WTC11 (cell line): ENCODE data around the gene NATD1. TPM values are rescaled to one million over a fixed set of nuclear protein-coding genes. Genes with fewer than 3 reads are reported as not detected.

Experiments used
- ATAC-seq: fragments of 200-7000 bp; cut with Tn5 transposase; 2 replicates; pipeline ENCODE4 v1.10.0; 2021; ENCODE audit warnings: mild to moderate bottlenecking, moderate library complexity
- CTCF ChIA-PET: fragments of 300-600 bp; sonication (Branson Sonifier 250); formaldehyde crosslinking; loops from one replicate; lab custom pipeline; 2021; ENCODE audit warnings: antibody characterized with exemption; lab: Charles Lee
- POLR2A ChIA-PET: fragments of 350-600 bp; sonication (Branson Sonifier 250); formaldehyde crosslinking; loops from one replicate; lab custom pipeline; 2021; ENCODE audit warnings: antibody characterized with exemption; lab: Charles Lee
- DNase-seq: peaks from one replicate; pipeline ENCODE4 v3.0.0; 2021; ENCODE audit warnings: low spot score
- H3K27ac Mint-ChIP-seq: 2 replicates; pipeline ENCODE4 v1.8.0; 2021; ENCODE audit warnings: mixed read lengths
- H3K27me3 Mint-ChIP-seq: 2 replicates; pipeline ENCODE4 v1.8.0; 2021; ENCODE audit warnings: low read depth, mild to moderate bottlenecking, moderate library complexity, mixed read lengths
- H3K36me3 Mint-ChIP-seq: 2 replicates; pipeline ENCODE4 v1.8.0; 2021; ENCODE audit warnings: mixed read lengths
- H3K4me1 Mint-ChIP-seq: 2 replicates; pipeline ENCODE4 v1.8.0; 2022; ENCODE audit warnings: mixed read lengths
- H3K4me3 Mint-ChIP-seq: 2 replicates; pipeline ENCODE4 v1.8.0; 2021; ENCODE audit warnings: mild to moderate bottlenecking, moderate library complexity, mixed read lengths
- H3K9me3 Mint-ChIP-seq: 2 replicates; pipeline ENCODE4 v1.8.0; 2021; ENCODE audit warnings: mixed read lengths
- ETV6 ChIP-seq: sonication (generic); formaldehyde crosslinking; IDR thresholded peaks from 2 replicates; pipeline ENCODE4 v1.8.1; 2022; ENCODE audit warnings: mild to moderate bottlenecking, missing genetic modification reagents
- FOXJ3 ChIP-seq: sonication (generic); formaldehyde crosslinking; IDR thresholded peaks from 2 replicates; pipeline ENCODE4 v1.9.0; 2021; ENCODE audit warnings: missing genetic modification reagents, mild to moderate bottlenecking, borderline replicate concordance
- KAT7 ChIP-seq: sonication (generic); formaldehyde crosslinking; IDR thresholded peaks from 2 replicates; pipeline ENCODE4 v1.8.1; 2023; ENCODE audit warnings: missing genetic modification reagents, mild to moderate bottlenecking, borderline replicate concordance
- MYBL2 ChIP-seq: sonication (generic); formaldehyde crosslinking; IDR thresholded peaks from 2 replicates; pipeline ENCODE4 v1.8.1; 2023; ENCODE audit warnings: mild to moderate bottlenecking, moderate library complexity, missing genetic modification reagents
- NFE2L1 ChIP-seq: sonication (generic); formaldehyde crosslinking; IDR thresholded peaks from 2 replicates; pipeline ENCODE4 v1.8.1; 2023; ENCODE audit warnings: missing genetic modification reagents
- NFYB ChIP-seq: sonication (generic); formaldehyde crosslinking; conservative IDR thresholded peaks from 2 replicates; pipeline ENCODE4 v1.8.0; 2022; ENCODE audit warnings: low read depth, missing genetic modification reagents
- NR2C2 ChIP-seq: sonication (generic); formaldehyde crosslinking; IDR thresholded peaks from 2 replicates; pipeline ENCODE4 v1.8.0; 2022; ENCODE audit warnings: mild to moderate bottlenecking, missing genetic modification reagents
- RELA ChIP-seq: sonication (generic); formaldehyde crosslinking; IDR thresholded peaks from 2 replicates; pipeline ENCODE4 v1.8.1; 2022; ENCODE audit warnings: missing genetic modification reagents, mild to moderate bottlenecking, borderline replicate concordance
- SOX15 ChIP-seq: fragments of 250-450 bp; sonication (Bioruptor Pico); IDR thresholded peaks from 2 replicates; pipeline ENCODE4 v1.9.0; 2021; ENCODE audit warnings: mild to moderate bottlenecking
- SP1 ChIP-seq: sonication (generic); formaldehyde crosslinking; conservative IDR thresholded peaks from 2 replicates; pipeline ENCODE4 v1.8.1; 2022; ENCODE audit warnings: missing genetic modification reagents
- TEAD1 ChIP-seq: sonication (generic); formaldehyde crosslinking; IDR thresholded peaks from 2 replicates; pipeline ENCODE4 v1.8.0; 2022; ENCODE audit warnings: mild to moderate bottlenecking, missing genetic modification reagents
- ZNF121 ChIP-seq: sonication (generic); formaldehyde crosslinking; IDR thresholded peaks from 2 replicates; pipeline ENCODE4 v1.8.0; 2023; ENCODE audit warnings: missing genetic modification reagents
- ZNF671 ChIP-seq: fragments of 250-450 bp; sonication (Bioruptor Pico); IDR thresholded peaks from 2 replicates; pipeline ENCODE4 v1.8.0; 2021; ENCODE audit warnings: mild to moderate bottlenecking
- total RNA-seq: library from RNA; stranded (reverse); gene quantifications from 3 replicates; pipeline ENCODE4 v1.2.3, GENCODE V29; 2021
- TF ChIP-seq, protein P1 (sequence below): sonication (generic); formaldehyde crosslinking; conservative IDR thresholded peaks from 2 replicates; pipeline ENCODE4 v1.8.1; 2022; ENCODE audit warnings: mild to moderate bottlenecking, missing genetic modification reagents
- TF ChIP-seq, protein P2 (sequence below): fragments of 250-450 bp; sonication (Bioruptor Pico); IDR thresholded peaks from 2 replicates; pipeline ENCODE4 v2.1.2; 2022; ENCODE audit warnings: mild to moderate bottlenecking, moderate library complexity
- TF ChIP-seq, protein P3 (sequence below): sonication (generic); formaldehyde crosslinking; IDR thresholded peaks from 2 replicates; pipeline ENCODE4 v1.8.1; 2023; ENCODE audit warnings: mild to moderate bottlenecking, missing genetic modification reagents, moderate library complexity
- TF ChIP-seq, protein P4 (sequence below): sonication (generic); formaldehyde crosslinking; IDR thresholded peaks from 2 replicates; pipeline ENCODE4 v1.8.1; 2022; ENCODE audit warnings: missing genetic modification reagents, borderline replicate concordance
- TF ChIP-seq, protein P5 (sequence below): sonication (generic); formaldehyde crosslinking; IDR thresholded peaks from 2 replicates; pipeline ENCODE4 v1.8.1; 2022; ENCODE audit warnings: low read depth, mild to moderate bottlenecking, moderate library complexity, missing genetic modification reagents, borderline replicate concordance
- TF ChIP-seq, protein P6 (sequence below): sonication (generic); formaldehyde crosslinking; IDR thresholded peaks from 2 replicates; pipeline ENCODE4 v1.8.0; 2022; ENCODE audit warnings: mild to moderate bottlenecking, missing genetic modification reagents
- TF ChIP-seq, protein P7 (sequence below): sonication (generic); formaldehyde crosslinking; IDR thresholded peaks from 2 replicates; pipeline ENCODE4 v1.8.1; 2022; ENCODE audit warnings: mild to moderate bottlenecking, missing genetic modification reagents, moderate library complexity, borderline replicate concordance
- TF ChIP-seq, protein P8 (sequence below): sonication (generic); formaldehyde crosslinking; IDR thresholded peaks from 2 replicates; pipeline ENCODE4 v1.8.1; 2023; ENCODE audit warnings: mild to moderate bottlenecking, missing genetic modification reagents
- TF ChIP-seq, protein P9 (sequence below): fragments of 250-450 bp; sonication (Bioruptor Pico); IDR thresholded peaks from 2 replicates; pipeline ENCODE4 v1.9.0; 2021; ENCODE audit warnings: moderate library complexity, mild to moderate bottlenecking, inconsistent platforms, borderline replicate concordance

The NATD1 gene
- total RNA-seq, 1 experiment from 2014 or later = 10.1 TPM

DNA sequence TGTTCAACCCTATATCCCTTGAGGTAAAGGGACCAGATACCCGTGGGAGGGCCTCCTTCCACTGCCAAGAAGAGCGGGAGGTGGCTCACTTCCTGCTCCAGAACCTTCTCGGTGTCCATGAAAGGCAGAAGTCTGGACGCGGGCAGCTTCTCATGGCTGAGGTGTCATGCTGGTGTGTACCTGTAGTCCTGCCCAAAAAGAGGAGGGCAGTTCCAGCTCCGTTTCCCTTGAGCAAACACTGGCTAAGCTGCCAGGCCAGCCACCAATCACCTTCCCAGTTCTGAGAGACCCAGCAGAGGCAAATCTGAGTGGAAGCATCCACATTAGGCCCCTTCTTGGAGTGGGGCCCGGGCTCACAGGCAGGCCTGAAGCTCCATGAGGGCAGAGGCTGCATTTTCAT is 44.9 kb downstream of the NATD1 start:
- ATAC-seq = no peak
- Mint-ChIP-seq H3K4me1 (peaks cover 35% of the 10 kb centered on the region), H3K27ac (0 out of 2 replicates have a peak overlapping the region, but pooled peaks have one; percentile 49), H3K9me3 (no peaks in the 10 kb centered on the region), H3K36me3 (peaks cover 18% of the 10 kb centered on the region), H3K27me3 (no peaks in the 10 kb centered on the region), H3K4me3 (no peak overlapping the region)
- TF ChIP-seq, protein P1, sequence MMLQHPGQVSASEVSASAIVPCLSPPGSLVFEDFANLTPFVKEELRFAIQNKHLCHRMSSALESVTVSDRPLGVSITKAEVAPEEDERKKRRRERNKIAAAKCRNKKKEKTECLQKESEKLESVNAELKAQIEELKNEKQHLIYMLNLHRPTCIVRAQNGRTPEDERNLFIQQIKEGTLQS (CRISPR knock-in tag) = no peak
- TF ChIP-seq ZNF671 (CRISPR knock-in tag) = no peak
- TF ChIP-seq, protein P2, sequence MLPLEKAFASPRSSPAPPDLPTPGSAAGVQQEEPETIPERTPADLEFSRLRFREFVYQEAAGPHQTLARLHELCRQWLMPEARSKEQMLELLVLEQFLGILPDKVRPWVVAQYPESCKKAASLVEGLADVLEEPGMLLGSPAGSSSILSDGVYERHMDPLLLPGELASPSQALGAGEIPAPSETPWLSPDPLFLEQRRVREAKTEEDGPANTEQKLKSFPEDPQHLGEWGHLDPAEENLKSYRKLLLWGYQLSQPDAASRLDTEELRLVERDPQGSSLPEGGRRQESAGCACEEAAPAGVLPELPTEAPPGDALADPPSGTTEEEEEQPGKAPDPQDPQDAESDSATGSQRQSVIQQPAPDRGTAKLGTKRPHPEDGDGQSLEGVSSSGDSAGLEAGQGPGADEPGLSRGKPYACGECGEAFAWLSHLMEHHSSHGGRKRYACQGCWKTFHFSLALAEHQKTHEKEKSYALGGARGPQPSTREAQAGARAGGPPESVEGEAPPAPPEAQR = no peak
- TF ChIP-seq, protein P3, sequence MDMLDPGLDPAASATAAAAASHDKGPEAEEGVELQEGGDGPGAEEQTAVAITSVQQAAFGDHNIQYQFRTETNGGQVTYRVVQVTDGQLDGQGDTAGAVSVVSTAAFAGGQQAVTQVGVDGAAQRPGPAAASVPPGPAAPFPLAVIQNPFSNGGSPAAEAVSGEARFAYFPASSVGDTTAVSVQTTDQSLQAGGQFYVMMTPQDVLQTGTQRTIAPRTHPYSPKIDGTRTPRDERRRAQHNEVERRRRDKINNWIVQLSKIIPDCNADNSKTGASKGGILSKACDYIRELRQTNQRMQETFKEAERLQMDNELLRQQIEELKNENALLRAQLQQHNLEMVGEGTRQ (CRISPR knock-in tag) = no peak
- TF ChIP-seq, protein P4, sequence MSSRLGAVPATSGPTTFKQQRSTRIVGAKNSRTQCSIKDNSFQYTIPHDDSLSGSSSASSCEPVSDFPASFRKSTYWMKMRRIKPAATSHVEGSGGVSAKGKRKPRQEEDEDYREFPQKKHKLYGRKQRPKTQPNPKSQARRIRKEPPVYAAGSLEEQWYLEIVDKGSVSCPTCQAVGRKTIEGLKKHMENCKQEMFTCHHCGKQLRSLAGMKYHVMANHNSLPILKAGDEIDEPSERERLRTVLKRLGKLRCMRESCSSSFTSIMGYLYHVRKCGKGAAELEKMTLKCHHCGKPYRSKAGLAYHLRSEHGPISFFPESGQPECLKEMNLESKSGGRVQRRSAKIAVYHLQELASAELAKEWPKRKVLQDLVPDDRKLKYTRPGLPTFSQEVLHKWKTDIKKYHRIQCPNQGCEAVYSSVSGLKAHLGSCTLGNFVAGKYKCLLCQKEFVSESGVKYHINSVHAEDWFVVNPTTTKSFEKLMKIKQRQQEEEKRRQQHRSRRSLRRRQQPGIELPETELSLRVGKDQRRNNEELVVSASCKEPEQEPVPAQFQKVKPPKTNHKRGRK (CRISPR knock-in tag) = no peak
- TF ChIP-seq ZNF121 (CRISPR knock-in tag) = no peak
- TF ChIP-seq, protein P5, sequence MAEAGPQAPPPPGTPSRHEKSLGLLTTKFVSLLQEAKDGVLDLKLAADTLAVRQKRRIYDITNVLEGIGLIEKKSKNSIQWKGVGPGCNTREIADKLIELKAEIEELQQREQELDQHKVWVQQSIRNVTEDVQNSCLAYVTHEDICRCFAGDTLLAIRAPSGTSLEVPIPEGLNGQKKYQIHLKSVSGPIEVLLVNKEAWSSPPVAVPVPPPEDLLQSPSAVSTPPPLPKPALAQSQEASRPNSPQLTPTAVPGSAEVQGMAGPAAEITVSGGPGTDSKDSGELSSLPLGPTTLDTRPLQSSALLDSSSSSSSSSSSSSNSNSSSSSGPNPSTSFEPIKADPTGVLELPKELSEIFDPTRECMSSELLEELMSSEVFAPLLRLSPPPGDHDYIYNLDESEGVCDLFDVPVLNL = no peak
- TF ChIP-seq RELA (CRISPR knock-in tag) = no peak
- TF ChIP-seq, protein P6, sequence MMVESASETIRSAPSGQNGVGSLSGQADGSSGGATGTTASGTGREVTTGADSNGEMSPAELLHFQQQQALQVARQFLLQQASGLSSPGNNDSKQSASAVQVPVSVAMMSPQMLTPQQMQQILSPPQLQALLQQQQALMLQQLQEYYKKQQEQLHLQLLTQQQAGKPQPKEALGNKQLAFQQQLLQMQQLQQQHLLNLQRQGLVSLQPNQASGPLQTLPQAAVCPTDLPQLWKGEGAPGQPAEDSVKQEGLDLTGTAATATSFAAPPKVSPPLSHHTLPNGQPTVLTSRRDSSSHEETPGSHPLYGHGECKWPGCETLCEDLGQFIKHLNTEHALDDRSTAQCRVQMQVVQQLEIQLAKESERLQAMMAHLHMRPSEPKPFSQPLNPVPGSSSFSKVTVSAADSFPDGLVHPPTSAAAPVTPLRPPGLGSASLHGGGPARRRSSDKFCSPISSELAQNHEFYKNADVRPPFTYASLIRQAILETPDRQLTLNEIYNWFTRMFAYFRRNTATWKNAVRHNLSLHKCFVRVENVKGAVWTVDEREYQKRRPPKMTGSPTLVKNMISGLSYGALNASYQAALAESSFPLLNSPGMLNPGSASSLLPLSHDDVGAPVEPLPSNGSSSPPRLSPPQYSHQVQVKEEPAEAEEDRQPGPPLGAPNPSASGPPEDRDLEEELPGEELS = no peak
- TF ChIP-seq, protein P7, sequence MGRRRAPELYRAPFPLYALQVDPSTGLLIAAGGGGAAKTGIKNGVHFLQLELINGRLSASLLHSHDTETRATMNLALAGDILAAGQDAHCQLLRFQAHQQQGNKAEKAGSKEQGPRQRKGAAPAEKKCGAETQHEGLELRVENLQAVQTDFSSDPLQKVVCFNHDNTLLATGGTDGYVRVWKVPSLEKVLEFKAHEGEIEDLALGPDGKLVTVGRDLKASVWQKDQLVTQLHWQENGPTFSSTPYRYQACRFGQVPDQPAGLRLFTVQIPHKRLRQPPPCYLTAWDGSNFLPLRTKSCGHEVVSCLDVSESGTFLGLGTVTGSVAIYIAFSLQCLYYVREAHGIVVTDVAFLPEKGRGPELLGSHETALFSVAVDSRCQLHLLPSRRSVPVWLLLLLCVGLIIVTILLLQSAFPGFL (CRISPR knock-in tag) = no peak
- ChIA-PET CTCF (no interaction called here), POLR2A (no interaction called here)
- no peak for DNase-seq

DNA sequence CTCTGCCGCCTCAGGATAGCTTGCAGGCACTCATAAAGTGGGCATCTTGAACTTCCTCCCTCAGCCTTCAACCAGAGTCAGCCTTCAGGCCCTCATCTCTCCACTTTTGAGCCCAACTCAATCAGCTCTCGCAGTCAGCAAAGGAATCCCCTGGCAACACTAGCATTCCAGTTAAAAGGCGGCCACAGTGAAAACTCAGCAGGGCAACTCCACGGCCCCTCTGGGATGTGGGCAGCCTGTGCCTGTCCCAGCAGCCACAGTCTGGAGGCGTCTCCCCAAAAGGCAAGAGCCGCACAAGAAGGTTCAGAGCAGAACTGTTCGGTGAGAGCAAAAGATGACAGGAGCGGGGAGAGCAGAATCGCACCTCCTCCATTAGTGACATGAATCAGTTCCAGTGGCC is 48.3 kb downstream of the NATD1 start:
- H3K36me3 Mint-ChIP-seq = peaks cover 12% of the 10 kb centered on the region
- peaks cover 40% of the 10 kb centered on the region for H3K4me1 Mint-ChIP-seq
- ATAC-seq (no peak), DNase-seq (no peak)
- H3K27me3 Mint-ChIP-seq = no peaks in the 10 kb centered on the region
- ChIA-PET CTCF (interaction anchor here (2.3 kb wide), 1 partner anchor 86 kb away, joined by 10 read pairs; no protein-coding TSS in a partner anchor), POLR2A (no interaction called here)
- no peak overlapping the region for H3K4me3 Mint-ChIP-seq
- H3K9me3 Mint-ChIP-seq = no peaks in the 10 kb centered on the region
- H3K27ac Mint-ChIP-seq = peak overlapping the region; percentile 63
- TF ChIP-seq SP1 (CRISPR knock-in tag) (no peak), MYBL2 (CRISPR knock-in tag) (no peak), NFYB (CRISPR knock-in tag) (no peak), NR2C2 (no peak), NFE2L1 (CRISPR knock-in tag) (no peak), ETV6 (CRISPR knock-in tag) (no peak), FOXJ3 (no peak), KAT7 (CRISPR knock-in tag) (no peak), TEAD1 (CRISPR knock-in tag) (no peak), SOX15 (CRISPR knock-in tag) (no peak)
- TF ChIP-seq, protein P3 (CRISPR knock-in tag) = no peak
- TF ChIP-seq, protein P8, sequence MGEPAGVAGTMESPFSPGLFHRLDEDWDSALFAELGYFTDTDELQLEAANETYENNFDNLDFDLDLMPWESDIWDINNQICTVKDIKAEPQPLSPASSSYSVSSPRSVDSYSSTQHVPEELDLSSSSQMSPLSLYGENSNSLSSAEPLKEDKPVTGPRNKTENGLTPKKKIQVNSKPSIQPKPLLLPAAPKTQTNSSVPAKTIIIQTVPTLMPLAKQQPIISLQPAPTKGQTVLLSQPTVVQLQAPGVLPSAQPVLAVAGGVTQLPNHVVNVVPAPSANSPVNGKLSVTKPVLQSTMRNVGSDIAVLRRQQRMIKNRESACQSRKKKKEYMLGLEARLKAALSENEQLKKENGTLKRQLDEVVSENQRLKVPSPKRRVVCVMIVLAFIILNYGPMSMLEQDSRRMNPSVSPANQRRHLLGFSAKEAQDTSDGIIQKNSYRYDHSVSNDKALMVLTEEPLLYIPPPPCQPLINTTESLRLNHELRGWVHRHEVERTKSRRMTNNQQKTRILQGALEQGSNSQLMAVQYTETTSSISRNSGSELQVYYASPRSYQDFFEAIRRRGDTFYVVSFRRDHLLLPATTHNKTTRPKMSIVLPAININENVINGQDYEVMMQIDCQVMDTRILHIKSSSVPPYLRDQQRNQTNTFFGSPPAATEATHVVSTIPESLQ = no peak
- TF ChIP-seq, protein P9, sequence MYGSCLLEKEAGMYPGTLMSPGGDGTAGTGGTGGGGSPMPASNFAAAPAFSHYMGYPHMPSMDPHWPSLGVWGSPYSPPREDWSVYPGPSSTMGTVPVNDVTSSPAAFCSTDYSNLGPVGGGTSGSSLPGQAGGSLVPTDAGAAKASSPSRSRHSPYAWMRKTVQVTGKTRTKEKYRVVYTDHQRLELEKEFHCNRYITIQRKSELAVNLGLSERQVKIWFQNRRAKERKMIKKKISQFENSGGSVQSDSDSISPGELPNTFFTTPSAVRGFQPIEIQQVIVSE (CRISPR knock-in tag) = no peak
